Ovary (tissue), 9 donors: Measurements from ENCODE around the gene ELK1. TPM values are rescaled to one million over a fixed set of nuclear protein-coding genes. Genes with fewer than 3 reads are reported as not detected.

Experiments
- DNase-seq, 5 donors: peaks; one replicate each; pipeline ENCODE4 v3.0.0-alpha.2; 2019 to 2020
- H3K27ac ChIP-seq, 2 donors: fragments of 200-600 bp; one replicate each; pipeline versions ENCODE4 v1.5.1 to v1.8.0; 2019 to 2022
- H3K27me3 ChIP-seq: fragments of 200-600 bp; one replicate; pipeline ENCODE4 v1.8.0; 2022
- H3K36me3 ChIP-seq: fragments of 200-600 bp; sonication (generic); one replicate; pipeline ENCODE4 v1.5.1; 2019
- H3K4me1 ChIP-seq: one replicate; pipeline ENCODE4 v1.8.1; 2013; ENCODE audit warnings: mild to moderate bottlenecking, moderate library complexity; ENCODE audit not compliant: insufficient read depth
- H3K4me3 ChIP-seq: fragments of 200-600 bp; sonication (generic); one replicate; pipeline ENCODE4 v1.5.1; 2017
- H3K9me3 ChIP-seq, 2 donors: fragments of 200-600 bp in 1 of 2; sonication (generic) in 1 of 2; one replicate each; pipeline versions ENCODE4 v1.5.1 to v1.8.1; 2013 to 2019; ENCODE audit warnings: mild to moderate bottlenecking in 1 of 2, moderate library complexity in 1 of 2
- EP300 ChIP-seq: sonication (generic); formaldehyde crosslinking; IDR thresholded peaks from one replicate; pipeline ENCODE4 v1.6.1; 2017; ENCODE audit warnings: antibody characterized with exemption
- POLR2A ChIP-seq: fragments of 450-650 bp; IDR thresholded peaks from one replicate; pipeline ENCODE4 v1.6.1; 2017; ENCODE audit warnings: antibody characterized with exemption, mild to moderate bottlenecking, moderate library complexity
- WGBS, 3 donors: extraction: QIAGEN DNeasy Blood & Tissue Kit in 1 of 3; methylation state at CpG; one replicate each; pipeline versions ENCODE4 v1.1.5 to v1.1.7; 2013 to 2017; 5-methylcytosine and 5-hydroxymethylcytosine counted together
- intact Hi-C, 4 donors: fragments of 100-400 bp; cut with DNase I; formaldehyde crosslinking; loops; one replicate each; pipeline versions ENCODE4 v1.11.0 to v1.15.1; 2022 to 2023
- polyA plus RNA-seq, 2 donors: library from polyadenylated mRNA; stranded (reverse); fragments of 200-250 nt in 1 of 2; fragments of 350-450 nt in 1 of 2; fragmentation: Illumina TruSeq in 1 of 2; extraction: RNeasy Lipid Tissue Mini Kit (QIAGEN cat#74804) in 1 of 2; gene quantifications; one replicate each; pipeline ENCODE4 v1.2.3, GENCODE V29; 2013 to 2014
- total RNA-seq, 7 donors: library from RNA; depleted of rRNA in 2 of 7; stranded (reverse); fragments of >200 nt in 2 of 7; fragmentation: NEBNext Ultra II Directional in 3 of 7; extraction: Animal tissue kit (Norgen Biotek cat#: 25700) in 3 of 7; gene quantifications; one replicate each; pipeline versions ENCODE4 v1.1.0 to v1.2.4, GENCODE V29; 2016 to 2023
- TF ChIP-seq, protein P1 (sequence below), 3 donors: fragments of 450-650 bp in 2 of 3; fragments of 200-600 bp in 1 of 3; IDR thresholded peaks; one replicate each; pipeline versions ENCODE4 v1.5.1 to v1.8.0; 2016 to 2022; ENCODE audit warnings: antibody characterized with exemption in 3 of 3, mild to moderate bottlenecking in 1 of 3
- donor health status: DM: no; HTN: no; CAD: no; lungs with moderate emphysema.
- donor health status: DM: no; HTN: no; CAD: no.
- donor health status: Bipolar disorder and iron deficiency.
- donor health status: DM: yes; HTN: yes; CAD: no.
- donor health status: DM: no; HTN: no; CAD: no.
- donor health status: DM: yes; HTN: yes; CAD: no.

The ELK1 gene
- total and polyA plus RNA-seq, 9 donors: 29.7 to 139 (median 73.0) TPM

- intact Hi-C loops: no loop called here
- Histone ChIP-seq H3K4me1 (no peaks in the 10 kb centered on the region), H3K27ac (no peak overlapping the region), H3K9me3 (no peaks in the 10 kb centered on the region), H3K27me3 (no peaks in the 10 kb centered on the region), H3K36me3 (no peaks in the 10 kb centered on the region), H3K4me3 (no peak overlapping the region)
- TF ChIP-seq POLR2A: no peak
- no peak for TF ChIP-seq EP300
- TF ChIP-seq, protein P1, sequence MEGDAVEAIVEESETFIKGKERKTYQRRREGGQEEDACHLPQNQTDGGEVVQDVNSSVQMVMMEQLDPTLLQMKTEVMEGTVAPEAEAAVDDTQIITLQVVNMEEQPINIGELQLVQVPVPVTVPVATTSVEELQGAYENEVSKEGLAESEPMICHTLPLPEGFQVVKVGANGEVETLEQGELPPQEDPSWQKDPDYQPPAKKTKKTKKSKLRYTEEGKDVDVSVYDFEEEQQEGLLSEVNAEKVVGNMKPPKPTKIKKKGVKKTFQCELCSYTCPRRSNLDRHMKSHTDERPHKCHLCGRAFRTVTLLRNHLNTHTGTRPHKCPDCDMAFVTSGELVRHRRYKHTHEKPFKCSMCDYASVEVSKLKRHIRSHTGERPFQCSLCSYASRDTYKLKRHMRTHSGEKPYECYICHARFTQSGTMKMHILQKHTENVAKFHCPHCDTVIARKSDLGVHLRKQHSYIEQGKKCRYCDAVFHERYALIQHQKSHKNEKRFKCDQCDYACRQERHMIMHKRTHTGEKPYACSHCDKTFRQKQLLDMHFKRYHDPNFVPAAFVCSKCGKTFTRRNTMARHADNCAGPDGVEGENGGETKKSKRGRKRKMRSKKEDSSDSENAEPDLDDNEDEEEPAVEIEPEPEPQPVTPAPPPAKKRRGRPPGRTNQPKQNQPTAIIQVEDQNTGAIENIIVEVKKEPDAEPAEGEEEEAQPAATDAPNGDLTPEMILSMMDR (IDR thresholded peaks at IDR 0.05): no peak
- no peak for DNase-seq
- 73 to 80% (median 77%) methylated on average over 5 of the region's 5 CpGs for WGBS, 3 donors
Measured at GRCh38 chrX:47664737-47665136, 14.4 kb upstream of the ELK1 start.

GRCh38 chrX:47662144-47662657, 11.8 kb upstream of the ELK1 start:
- no peak overlapping the region for H3K4me3 ChIP-seq
- WGBS, 3 donors: 40 to 56% (median 43%) methylated on average over 1 of the region's 1 CpG
- intact Hi-C loops: no loop called here
- H3K27me3 ChIP-seq: no peaks in the 10 kb centered on the region
- H3K4me1 ChIP-seq: peaks cover 2% of the 10 kb centered on the region
- H3K9me3 ChIP-seq: no peaks in the 10 kb centered on the region
- H3K27ac ChIP-seq: no peak overlapping the region
- peak in 2 of 5 donors; percentile 32 to 58 for DNase-seq
- H3K36me3 ChIP-seq: no peaks in the 10 kb centered on the region
- TF ChIP-seq POLR2A (no peak), EP300 (no peak)
- TF ChIP-seq, protein P1 (IDR thresholded peaks at IDR 0.05): no peak

DNA sequence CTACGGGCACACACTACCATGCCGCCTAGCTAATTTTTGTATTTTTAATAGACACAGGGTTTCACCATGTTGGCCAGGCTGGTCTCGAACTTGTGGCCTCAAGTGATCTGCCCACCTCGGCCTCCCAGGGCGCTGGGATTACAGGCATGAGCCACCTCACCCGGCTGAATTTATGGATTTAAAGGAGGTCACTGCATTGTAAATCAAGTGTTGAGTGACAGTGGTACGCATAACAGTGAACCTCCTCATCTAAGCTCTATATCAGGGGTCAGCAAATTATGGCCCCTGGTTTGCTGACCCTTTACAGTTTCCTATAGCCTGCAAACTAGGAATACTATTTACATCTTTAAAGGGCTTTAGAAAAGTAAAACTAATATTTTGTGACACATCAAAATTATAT, 11.2 kb upstream of the ELK1 start:
- H3K9me3 ChIP-seq: no peaks in the 10 kb centered on the region
- TF ChIP-seq POLR2A: no peak
- TF ChIP-seq, protein P1 (IDR thresholded peaks at IDR 0.05): no peak
- no peak for TF ChIP-seq EP300
- 76 to 82% (median 82%) methylated on average over 7 of the region's 7 CpGs for WGBS, 3 donors

GRCh38 chrX:47659421-47659726, 9.0 kb upstream of the ELK1 start:
- 49 to 53% (median 53%) methylated on average over 8 of the region's 8 CpGs for WGBS, 3 donors

More for the DNA sequence above, 11.2 kb upstream of the ELK1 start:
- Histone ChIP-seq H3K27ac (no peak overlapping the region), H3K27me3 (no peaks in the 10 kb centered on the region), H3K4me3 (no peak overlapping the region), H3K4me1 (peaks cover 2% of the 10 kb centered on the region), H3K36me3 (no peaks in the 10 kb centered on the region)
- no peak for DNase-seq
- intact Hi-C loops: no loop called here

More at GRCh38 chrX:47659421-47659726, 9.0 kb upstream of the ELK1 start:
- H3K9me3 ChIP-seq: no peaks in the 10 kb centered on the region
- peak overlapping the region; percentile 88 to 96 for H3K27ac ChIP-seq
- no peaks in the 10 kb centered on the region for H3K36me3 ChIP-seq
- TF ChIP-seq, protein P1 (IDR thresholded peaks at IDR 0.05): no peak
- TF ChIP-seq EP300: no peak
- no peak for TF ChIP-seq POLR2A
- DNase-seq: no peak
- intact Hi-C loops: loop anchor here in 1 of 4 donors (2.0 kb wide), 1 partner anchor 425 kb away; no protein-coding TSS in a partner anchor
- peaks cover 2% of the 10 kb centered on the region for H3K4me1 ChIP-seq
- H3K4me3 ChIP-seq: peak overlapping the region; percentile 60
- no peaks in the 10 kb centered on the region for H3K27me3 ChIP-seq
